ENCODE data around the gene DOLPP1. TPM values are rescaled to one million over a fixed set of nuclear protein-coding genes. Genes with fewer than 3 reads are reported as not detected.
A peak's percentile ranks its signal among the peaks of the same experiment; 100 is the strongest.

Gene DOLPP1
- polyA plus RNA-seq, 6 donors from 2014 or later = 3.2 to 9.7 (median 6.4) TPM

- Mint-ChIP-seq H3K9me3 (no peaks in the 10 kb centered on the region), H3K36me3 (peaks cover 0 to 10% of the 10 kb centered on the region in 2 donors), H3K4me1 (no peaks in the 10 kb centered on the region), H3K27ac (peak overlapping the region in 1 of 6 donors; percentile 1), H3K4me3 (peak overlapping the region in 1 of 8 donors; percentile 73), H3K27me3 (no peaks in the 10 kb centered on the region)
- DNase-seq = no peak
- no peak for ATAC-seq (ENCODE audit: low read depth in 2 of 2)
Measured at GRCh38 chr9:129093602-129094386, 12.9 kb downstream of the DOLPP1 start.

GRCh38 chr9:129094387-129095169, 13.7 kb downstream of the DOLPP1 start:
- ATAC-seq (ENCODE audit: low read depth in 2 of 2) (no peak), DNase-seq (no peak)
- no peak overlapping the region for H3K4me3 Mint-ChIP-seq
- H3K27me3 Mint-ChIP-seq = no peaks in the 10 kb centered on the region
- H3K27ac Mint-ChIP-seq = peak overlapping the region in 1 of 6 donors; percentile 49
- no peaks in the 10 kb centered on the region for H3K9me3 Mint-ChIP-seq
- no peaks in the 10 kb centered on the region for H3K4me1 Mint-ChIP-seq
- peaks cover 0 to 9% of the 10 kb centered on the region in 2 donors for H3K36me3 Mint-ChIP-seq

DNA sequence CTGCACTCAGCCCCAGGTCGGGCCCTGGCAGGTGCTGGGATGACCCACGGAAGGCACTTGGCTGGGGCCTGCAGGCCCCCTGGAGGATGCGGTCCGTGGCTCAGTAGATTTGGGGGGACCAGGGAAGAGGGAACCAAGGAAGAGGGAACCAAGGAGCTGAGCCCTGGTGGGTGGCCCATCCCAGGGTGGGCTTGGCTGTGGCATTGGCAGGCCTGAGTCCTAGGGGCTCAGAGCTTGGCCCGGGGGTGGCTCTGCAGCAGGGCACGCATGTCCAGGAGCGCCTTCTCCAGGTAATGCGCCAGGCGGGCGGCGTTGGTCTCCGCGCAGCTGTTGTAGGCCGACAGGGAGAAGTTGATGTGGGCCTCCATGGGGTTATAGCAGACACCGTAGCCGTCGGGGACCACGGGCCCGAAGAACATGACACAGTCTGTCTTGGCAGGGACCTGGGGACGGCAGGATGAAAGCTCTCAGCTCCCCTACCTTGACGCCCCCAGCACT, 14.3 kb downstream of the DOLPP1 start:
- Mint-ChIP-seq H3K9me3 (no peaks in the 10 kb centered on the region), H3K36me3 (peaks cover 0 to 3% of the 10 kb centered on the region in 2 donors), H3K4me1 (no peaks in the 10 kb centered on the region), H3K27me3 (no peaks in the 10 kb centered on the region), H3K27ac (no peak overlapping the region), H3K4me3 (no peak overlapping the region)
- no peak for ATAC-seq (ENCODE audit: low read depth in 2 of 2)
- no peak for DNase-seq

DNA sequence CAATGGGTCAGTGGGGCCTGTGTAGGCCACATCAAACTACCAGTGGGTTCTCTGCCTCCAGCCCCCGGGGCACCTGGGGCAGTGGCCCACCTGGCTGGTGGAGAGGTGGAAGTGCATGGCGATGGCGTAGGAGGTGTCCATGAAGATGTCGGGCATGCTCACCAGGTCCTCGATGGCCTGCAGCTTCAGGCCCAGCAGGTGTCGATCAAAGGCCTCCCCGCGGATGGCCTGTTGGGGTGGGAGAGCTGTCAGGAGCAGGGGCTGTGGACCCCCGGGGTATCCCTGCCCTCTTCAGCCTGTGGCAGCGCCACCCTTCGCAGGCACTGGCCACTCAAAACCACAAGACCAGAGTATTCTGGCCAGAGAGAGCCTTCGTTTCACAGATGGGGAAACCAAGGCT, 15.0 kb downstream of the DOLPP1 start:
- no peaks in the 10 kb centered on the region for H3K27me3 Mint-ChIP-seq

GRCh38 chr9:129097671-129098306, 16.9 kb downstream of the DOLPP1 start:
- no peaks in the 10 kb centered on the region for H3K36me3 Mint-ChIP-seq
- peak overlapping the region in 1 of 6 donors; percentile 84 for H3K27ac Mint-ChIP-seq
- ATAC-seq (ENCODE audit: low read depth in 2 of 2) (no peak), DNase-seq (no peak)
- H3K9me3 Mint-ChIP-seq = no peaks in the 10 kb centered on the region
- H3K27me3 Mint-ChIP-seq = no peaks in the 10 kb centered on the region
- no peaks in the 10 kb centered on the region for H3K4me1 Mint-ChIP-seq
- peak overlapping the region in 1 of 8 donors; percentile 65 for H3K4me3 Mint-ChIP-seq

More for the DNA sequence above, 15.0 kb downstream of the DOLPP1 start:
- Mint-ChIP-seq H3K4me1 (no peaks in the 10 kb centered on the region), H3K27ac (no peak overlapping the region), H3K9me3 (no peaks in the 10 kb centered on the region), H3K4me3 (no peak overlapping the region), H3K36me3 (no peaks in the 10 kb centered on the region)
- DNase-seq (no peak), ATAC-seq (ENCODE audit: low read depth in 2 of 2) (no peak)

GRCh38 chr9:129098328-129098727, 17.4 kb downstream of the DOLPP1 start:
- ATAC-seq (ENCODE audit: low read depth in 2 of 2) (no peak), DNase-seq (no peak)
- H3K4me1 Mint-ChIP-seq = no peaks in the 10 kb centered on the region
- no peak overlapping the region for H3K27ac Mint-ChIP-seq
- H3K36me3 Mint-ChIP-seq = no peaks in the 10 kb centered on the region
- no peaks in the 10 kb centered on the region for H3K27me3 Mint-ChIP-seq
- no peaks in the 10 kb centered on the region for H3K9me3 Mint-ChIP-seq
- no peak overlapping the region for H3K4me3 Mint-ChIP-seq

- H3K27ac Mint-ChIP-seq = no peak overlapping the region
- H3K4me3 Mint-ChIP-seq = no peak overlapping the region
- H3K36me3 Mint-ChIP-seq = no peaks in the 10 kb centered on the region
- H3K27me3 Mint-ChIP-seq = no peaks in the 10 kb centered on the region
- no peak for ATAC-seq (ENCODE audit: low read depth in 2 of 2)
- H3K9me3 Mint-ChIP-seq = peaks cover 0 to 2% (median 0%) of the 10 kb centered on the region in 7 donors
- no peaks in the 10 kb centered on the region for H3K4me1 Mint-ChIP-seq
- no peak for DNase-seq
Measured at GRCh38 chr9:129100383-129101169, 19.7 kb downstream of the DOLPP1 start.

DNA sequence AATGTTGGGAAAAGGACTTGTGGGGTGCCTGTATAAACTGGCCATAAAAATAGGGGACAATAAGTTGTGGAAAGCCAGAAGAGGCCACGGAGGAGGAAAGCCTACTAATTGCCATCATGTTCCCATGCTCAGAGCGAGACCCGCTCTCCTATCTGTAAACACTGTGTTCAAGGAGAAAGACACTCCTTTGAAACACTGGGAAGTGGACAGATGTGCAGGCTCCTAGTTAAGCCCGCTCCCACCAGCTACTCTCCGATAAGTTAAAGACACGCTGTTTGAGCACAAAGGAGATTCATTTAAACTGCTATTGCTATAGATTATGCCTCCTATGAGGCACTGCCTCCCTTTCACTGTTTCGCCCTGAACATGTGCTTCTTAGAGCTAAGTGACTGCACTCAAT, 20.4 kb downstream of the DOLPP1 start:
- H3K27ac Mint-ChIP-seq = no peak overlapping the region
- no peaks in the 10 kb centered on the region for H3K36me3 Mint-ChIP-seq
- no peak overlapping the region for H3K4me3 Mint-ChIP-seq
- DNase-seq = no peak
- ATAC-seq (ENCODE audit: low read depth in 2 of 2) = no peak
- peaks cover 0 to 2% (median 0%) of the 10 kb centered on the region in 7 donors for H3K9me3 Mint-ChIP-seq
- no peaks in the 10 kb centered on the region for H3K27me3 Mint-ChIP-seq
- no peaks in the 10 kb centered on the region for H3K4me1 Mint-ChIP-seq

GRCh38 chr9:129102095-129102525, 21.2 kb downstream of the DOLPP1 start:
- Mint-ChIP-seq H3K27ac (no peak overlapping the region), H3K4me3 (no peak overlapping the region), H3K36me3 (no peaks in the 10 kb centered on the region), H3K4me1 (no peaks in the 10 kb centered on the region), H3K27me3 (no peaks in the 10 kb centered on the region), H3K9me3 (peaks cover 0 to 2% (median 0%) of the 10 kb centered on the region in 7 donors)
- ATAC-seq (ENCODE audit: low read depth in 2 of 2) (no peak), DNase-seq (no peak)

GRCh38 chr9:129102791-129103594, 22.1 kb downstream of the DOLPP1 start:
- Mint-ChIP-seq H3K4me3 (no peak overlapping the region), H3K36me3 (no peaks in the 10 kb centered on the region), H3K27ac (no peak overlapping the region), H3K9me3 (peaks cover 0 to 2% (median 0%) of the 10 kb centered on the region in 7 donors), H3K27me3 (no peaks in the 10 kb centered on the region), H3K4me1 (no peaks in the 10 kb centered on the region)
- DNase-seq (no peak), ATAC-seq (ENCODE audit: low read depth in 2 of 2) (peak in 1 of 2 donors; percentile 37)

DNA sequence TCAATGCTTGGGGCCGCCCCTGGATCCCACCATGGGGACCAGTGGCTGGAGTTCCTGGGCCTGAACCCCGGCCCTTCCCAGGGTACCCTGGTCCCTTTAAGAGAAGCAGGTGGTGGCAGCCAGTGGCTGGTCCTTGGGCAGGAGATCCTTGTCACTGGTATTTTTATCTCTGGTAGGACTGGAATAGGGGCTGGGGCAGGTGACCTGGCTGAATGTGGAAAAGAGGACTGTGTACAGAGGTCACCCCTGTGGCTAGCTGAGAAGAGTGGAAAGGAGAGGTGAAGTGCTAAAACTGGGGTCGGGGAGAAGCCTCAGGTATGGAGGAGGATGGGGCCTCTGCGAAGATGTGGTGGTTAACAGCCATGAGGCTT, 22.7 kb downstream of the DOLPP1 start:
- peaks cover 0 to 2% (median 0%) of the 10 kb centered on the region in 3 donors for H3K4me1 Mint-ChIP-seq
- DNase-seq (no peak), ATAC-seq (ENCODE audit: low read depth in 2 of 2) (no peak)
- peaks cover 0 to 2% (median 0%) of the 10 kb centered on the region in 7 donors for H3K9me3 Mint-ChIP-seq
- H3K4me3 Mint-ChIP-seq = no peak overlapping the region
- no peaks in the 10 kb centered on the region for H3K36me3 Mint-ChIP-seq
- no peak overlapping the region for H3K27ac Mint-ChIP-seq
- H3K27me3 Mint-ChIP-seq = no peaks in the 10 kb centered on the region

DNA sequence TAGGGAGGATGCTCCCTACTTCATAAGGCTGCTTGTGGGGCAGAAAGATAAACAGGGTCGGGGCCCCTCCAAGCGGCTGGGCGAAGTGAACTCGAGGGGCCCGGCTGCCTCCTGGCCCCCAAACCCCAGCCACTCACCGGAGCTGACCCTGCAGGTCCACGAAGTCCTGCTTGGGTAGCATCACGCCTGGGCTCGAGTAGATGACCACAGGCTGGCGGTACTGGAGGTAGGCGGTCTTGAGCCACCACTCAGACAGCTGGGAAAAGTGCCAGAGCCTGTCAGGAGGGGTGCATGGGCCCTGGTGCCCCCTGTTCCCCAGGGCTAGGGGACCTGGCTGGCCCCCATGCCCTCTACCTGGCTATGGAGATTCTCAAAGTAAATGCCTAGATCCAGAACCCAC, 23.1 kb downstream of the DOLPP1 start:
- Mint-ChIP-seq H3K36me3 (no peaks in the 10 kb centered on the region), H3K4me3 (no peak overlapping the region)

More for the DNA sequence above, 23.1 kb downstream of the DOLPP1 start:
- Mint-ChIP-seq H3K4me1 (peaks cover 0 to 7% (median 0%) of the 10 kb centered on the region in 3 donors), H3K27ac (no peak overlapping the region), H3K9me3 (peaks cover 0 to 2% (median 0%) of the 10 kb centered on the region in 7 donors), H3K27me3 (no peaks in the 10 kb centered on the region)
- DNase-seq = no peak
- ATAC-seq (ENCODE audit: low read depth in 2 of 2) = no peak
